PC-9 (cell line): ENCODE results near the gene CXCR6. TPM values are rescaled to one million over a fixed set of nuclear protein-coding genes. Genes with fewer than 3 reads are reported as not detected.

Experiments
- BruUV-seq: library from RNA; stranded (reverse); fragments of 400-500 nt; replicated peaks from 2 replicates; lab custom pipeline; 2021; lab: Mats Ljungman, UMichigan
- CTCF ChIA-PET: fragments of 300-600 bp; sonication (Branson Sonifier 250); formaldehyde crosslinking; loops from one replicate; lab custom pipeline; 2022; ENCODE audit warnings: antibody characterized with exemption; lab: Charles Lee
- POLR2A ChIA-PET: fragments of 300-600 bp; sonication (Branson Sonifier 250); formaldehyde crosslinking; loops from one replicate; lab custom pipeline; 2022; ENCODE audit warnings: antibody characterized with exemption; ENCODE audit not compliant: unreplicated experiment; lab: Charles Lee
- DNase-seq, 2 experiments: peaks; one replicate each; pipeline versions ENCODE4 v3.0.0 to v3.0.0-alpha.2; 2015 to 2022; ENCODE audit warnings: mixed read lengths in 1 of 2
- H2AFZ ChIP-seq: fragments of 200-600 bp; sonication (generic); 2 replicates; pipeline ENCODE4 v1.8.1; 2017; ENCODE audit warnings: antibody characterized with exemption
- H3F3A ChIP-seq: fragments of 200-600 bp; sonication (generic); 2 replicates; pipeline ENCODE4 v1.8.1; 2017; ENCODE audit warnings: antibody characterized with exemption, mild to moderate bottlenecking, low read depth; ENCODE audit not compliant: insufficient read depth
- H3K27ac ChIP-seq: fragments of 200-600 bp; sonication (generic); 2 replicates; pipeline ENCODE4 v1.6.1; 2016; ENCODE audit warnings: mixed run types
- H3K27me3 ChIP-seq: fragments of 200-600 bp; sonication (generic); 2 replicates; pipeline ENCODE4 v1.6.1; 2016; ENCODE audit warnings: low read depth, mixed run types; ENCODE audit not compliant: insufficient read depth
- H3K36me3 ChIP-seq: fragments of 200-600 bp; sonication (generic); 2 replicates; pipeline ENCODE4 v1.6.1; 2016; ENCODE audit warnings: low read depth, mixed run types
- H3K4me1 ChIP-seq: fragments of 200-600 bp; sonication (generic); replicated peaks from 2 replicates; pipeline ENCODE4 v1.6.1; 2016; ENCODE audit warnings: mixed run types; ENCODE audit not compliant: insufficient read depth
- H3K4me2 ChIP-seq: fragments of 200-600 bp; sonication (generic); 2 replicates; pipeline ENCODE4 v1.6.1; 2017; ENCODE audit warnings: mixed run types
- H3K4me3 ChIP-seq: fragments of 200-600 bp; sonication (generic); 2 replicates; pipeline ENCODE4 v1.6.1; 2016; ENCODE audit warnings: mixed run types
- H3K79me2 ChIP-seq: fragments of 200-600 bp; sonication (generic); 2 replicates; pipeline ENCODE4 v1.6.1; 2017; ENCODE audit warnings: low read depth, mixed run types
- H3K9me2 ChIP-seq: fragments of 200-600 bp; sonication (generic); 2 replicates; pipeline ENCODE4 v1.8.1; 2017; ENCODE audit warnings: mild to moderate bottlenecking; ENCODE audit not compliant: insufficient read depth
- H3K9me3 ChIP-seq: fragments of 200-600 bp; sonication (generic); 2 replicates; pipeline ENCODE4 v1.8.1; 2016; ENCODE audit warnings: low read depth; ENCODE audit not compliant: insufficient read depth
- H4K20me1 ChIP-seq: fragments of 200-600 bp; sonication (generic); 2 replicates; pipeline ENCODE4 v1.8.1; 2017; ENCODE audit not compliant: insufficient read depth
- EZH2 ChIP-seq: fragments of 200-600 bp; sonication (generic); IDR thresholded peaks from 2 replicates; pipeline ENCODE4 v1.8.0; 2017; ENCODE audit warnings: antibody characterized with exemption, low read depth
- intact Hi-C: fragments of 100-400 bp; cut with micrococcal nuclease; formaldehyde crosslinking; loops from one replicate; pipeline ENCODE4 v1.10.0; 2022; ENCODE audit not compliant: unreplicated experiment
- total RNA-seq: library from RNA; stranded (reverse); gene quantifications from 2 replicates; pipeline ENCODE4 v1.2.3, GENCODE V29; 2021
- TF ChIP-seq, protein P1 (sequence below): fragments of 200-600 bp; sonication (generic); conservative IDR thresholded peaks from 2 replicates; pipeline ENCODE4 v1.6.1; 2017; ENCODE audit warnings: mixed run types, antibody characterized with exemption, mild to moderate bottlenecking, moderate library complexity

The CXCR6 gene
- total RNA-seq, 1 experiment from 2014 or later, result 0.74 TPM

DNA sequence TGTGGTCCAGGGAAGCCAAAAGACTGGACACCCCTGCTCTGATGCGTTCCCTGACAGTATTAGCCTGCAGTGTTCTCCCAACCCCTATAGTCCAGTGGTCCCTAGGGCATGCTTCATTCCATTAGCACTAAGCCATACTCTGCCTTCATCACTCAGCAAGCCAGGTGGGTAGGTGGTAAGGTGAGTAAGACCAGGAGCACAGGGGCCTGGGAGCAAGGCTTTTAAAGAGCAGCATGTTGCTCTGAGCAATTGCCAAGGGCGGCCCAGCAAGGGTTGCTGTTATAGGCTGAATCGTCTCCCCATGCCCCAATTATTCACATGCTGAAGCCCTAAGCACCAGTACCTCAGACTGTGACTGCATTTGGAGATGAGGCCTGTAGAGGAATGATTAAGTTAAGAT is 11.0 kb downstream of the CXCR6 start:
- no peak for TF ChIP-seq EZH2
- TF ChIP-seq, protein P1, sequence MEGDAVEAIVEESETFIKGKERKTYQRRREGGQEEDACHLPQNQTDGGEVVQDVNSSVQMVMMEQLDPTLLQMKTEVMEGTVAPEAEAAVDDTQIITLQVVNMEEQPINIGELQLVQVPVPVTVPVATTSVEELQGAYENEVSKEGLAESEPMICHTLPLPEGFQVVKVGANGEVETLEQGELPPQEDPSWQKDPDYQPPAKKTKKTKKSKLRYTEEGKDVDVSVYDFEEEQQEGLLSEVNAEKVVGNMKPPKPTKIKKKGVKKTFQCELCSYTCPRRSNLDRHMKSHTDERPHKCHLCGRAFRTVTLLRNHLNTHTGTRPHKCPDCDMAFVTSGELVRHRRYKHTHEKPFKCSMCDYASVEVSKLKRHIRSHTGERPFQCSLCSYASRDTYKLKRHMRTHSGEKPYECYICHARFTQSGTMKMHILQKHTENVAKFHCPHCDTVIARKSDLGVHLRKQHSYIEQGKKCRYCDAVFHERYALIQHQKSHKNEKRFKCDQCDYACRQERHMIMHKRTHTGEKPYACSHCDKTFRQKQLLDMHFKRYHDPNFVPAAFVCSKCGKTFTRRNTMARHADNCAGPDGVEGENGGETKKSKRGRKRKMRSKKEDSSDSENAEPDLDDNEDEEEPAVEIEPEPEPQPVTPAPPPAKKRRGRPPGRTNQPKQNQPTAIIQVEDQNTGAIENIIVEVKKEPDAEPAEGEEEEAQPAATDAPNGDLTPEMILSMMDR, result no peak
- POLR2A ChIA-PET, result no interaction called here
- Histone ChIP-seq H3K9me3 (no peaks in the 10 kb centered on the region), H3K36me3 (peaks cover 4% of the 10 kb centered on the region; the same call in 1 of the 2 replicates), H3K9me2 (no peaks in the 10 kb centered on the region), H3K27me3 (no peaks in the 10 kb centered on the region), H2AFZ (no peak overlapping the region), H3K4me1 (no peaks in the 10 kb centered on the region), H3K4me2 (no peak overlapping the region), H4K20me1 (no peaks in the 10 kb centered on the region), H3F3A (no peaks in the 10 kb centered on the region), H3K79me2 (no peaks in the 10 kb centered on the region), H3K4me3 (no peak overlapping the region), H3K27ac (no peak overlapping the region)
- DNase-seq, result no peak
- intact Hi-C loops, result no loop called here
- BruUV-seq, result no TSS peak
- CTCF ChIA-PET, result no interaction called here

DNA sequence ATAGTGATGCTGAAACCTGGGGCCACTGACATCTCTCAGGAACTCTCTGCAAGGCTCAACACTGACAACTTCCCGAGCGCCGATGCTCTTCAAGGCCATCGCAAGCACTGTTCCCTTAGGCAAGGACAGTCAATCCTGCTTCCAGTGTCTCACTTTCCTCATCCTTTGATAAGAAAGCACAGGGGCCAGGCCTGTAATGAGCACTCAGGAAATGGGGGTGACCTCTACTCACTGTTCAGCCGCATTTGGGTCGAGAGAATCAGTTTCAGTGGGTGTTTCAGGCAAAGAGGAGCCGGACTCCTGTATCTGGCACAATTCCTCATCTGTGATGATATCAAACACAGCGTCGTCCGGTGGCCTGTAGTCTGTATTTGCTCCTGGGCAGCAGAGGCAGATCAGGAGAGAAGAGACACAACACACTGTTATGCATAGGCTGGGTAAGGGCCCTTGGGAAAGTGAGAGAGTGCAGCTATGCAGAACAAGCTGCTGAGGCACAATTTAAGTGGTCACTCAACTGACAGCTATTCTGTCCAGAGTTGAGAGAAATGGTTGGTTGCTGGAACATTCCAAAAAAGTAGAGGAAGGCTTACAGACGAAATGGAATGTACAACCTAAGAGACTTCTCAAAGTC is 11.9 kb downstream of the CXCR6 start:
- Histone ChIP-seq H3K4me2 (no peak overlapping the region), H3K27me3 (no peaks in the 10 kb centered on the region), H3F3A (no peaks in the 10 kb centered on the region), H3K9me2 (no peaks in the 10 kb centered on the region), H3K4me3 (no peak overlapping the region), H3K79me2 (no peaks in the 10 kb centered on the region), H2AFZ (no peak overlapping the region), H3K36me3 (peaks cover 4% of the 10 kb centered on the region; the same call in 1 of the 2 replicates), H4K20me1 (no peaks in the 10 kb centered on the region), H3K27ac (no peak overlapping the region), H3K4me1 (no peaks in the 10 kb centered on the region), H3K9me3 (no peaks in the 10 kb centered on the region)
- intact Hi-C loops, result no loop called here
- ChIA-PET CTCF (no interaction called here), POLR2A (no interaction called here)
- TF ChIP-seq, protein P1, result no peak
- BruUV-seq, result no TSS peak
- no peak for DNase-seq

DNA sequence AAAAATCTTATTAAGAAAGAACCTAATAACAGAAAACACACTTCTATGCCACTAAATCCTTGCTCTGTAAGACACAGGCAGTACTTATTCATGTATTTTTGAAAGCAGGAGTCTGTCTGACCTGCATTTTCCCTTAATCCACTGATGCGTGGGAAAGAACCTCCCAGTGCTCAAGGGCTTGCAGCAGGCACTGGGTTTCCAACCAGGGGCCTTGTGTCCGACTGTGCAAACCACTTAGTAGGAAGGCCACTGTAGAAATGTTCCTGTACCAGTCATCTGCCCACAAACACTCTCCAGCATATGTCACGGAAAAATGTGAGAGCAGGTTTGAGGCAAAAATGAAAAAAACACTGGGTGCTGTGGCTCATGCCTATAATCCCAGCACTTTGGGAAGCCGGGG is 12.4 kb downstream of the CXCR6 start:
- DNase-seq, result no peak
- H2AFZ ChIP-seq, result no peak overlapping the region
- H3K9me3 ChIP-seq, result no peaks in the 10 kb centered on the region
- POLR2A ChIA-PET, result no interaction called here
- no TSS peak for BruUV-seq
- no peaks in the 10 kb centered on the region for H3K9me2 ChIP-seq
- H3K27ac ChIP-seq, result no peak overlapping the region
- H3K36me3 ChIP-seq, result peaks cover 4% of the 10 kb centered on the region; the same call in 1 of the 2 replicates
- no peaks in the 10 kb centered on the region for H3K79me2 ChIP-seq
- intact Hi-C loops, result no loop called here
- H4K20me1 ChIP-seq, result no peaks in the 10 kb centered on the region
- TF ChIP-seq, protein P1, result no peak
- TF ChIP-seq EZH2, result no peak
- CTCF ChIA-PET, result no interaction called here
- H3K4me3 ChIP-seq, result no peak overlapping the region
- H3K4me1 ChIP-seq, result no peaks in the 10 kb centered on the region
- H3K27me3 ChIP-seq, result no peaks in the 10 kb centered on the region
- no peak overlapping the region for H3K4me2 ChIP-seq
- no peaks in the 10 kb centered on the region for H3F3A ChIP-seq
